B cell (primary cell): ENCODE data around the gene TMEM203. TPM values are rescaled to one million over a fixed set of nuclear protein-coding genes. Genes with fewer than 3 reads are reported as not detected.

Experiments used
- ATAC-seq: fragments of 200-7000 bp; cut with Tn5 transposase; one replicate; pipeline ENCODE4 v1.10.0; 2021; ENCODE audit warnings: low read depth, mild to moderate bottlenecking, moderate number of reproducible peaks, moderate library complexity
- CTCF ChIA-PET: fragments of 350-600 bp; sonication (Branson Sonifier 250); formaldehyde crosslinking; loops from one replicate; lab custom pipeline; 2021; ENCODE audit warnings: antibody characterized with exemption, inconsistent platforms; lab: Charles Lee
- POLR2A ChIA-PET: fragments of 350-600 bp; sonication (Branson Sonifier 250); formaldehyde crosslinking; loops from one replicate; lab custom pipeline; 2021; ENCODE audit warnings: antibody characterized with exemption; lab: Charles Lee
- DNase-seq: peaks from one replicate; pipeline ENCODE4 v3.0.0; 2013
- H2AFZ ChIP-seq: 2 replicates; pipeline ENCODE4 v1.6.1; 2012; ENCODE audit warnings: mild to moderate bottlenecking, low read depth, low read length; ENCODE audit not compliant: insufficient read depth, poor library complexity, severe bottlenecking
- H3K27ac ChIP-seq, 2 donors: 1 replicate in 1 of 2; 2 replicates in 1 of 2; pipeline ENCODE4 v1.5.1; 2012 to 2013; ENCODE audit warnings: low read length in 2 of 2, mild to moderate bottlenecking in 2 of 2, moderate library complexity in 1 of 2
- H3K27me3 ChIP-seq, 4 experiments: fragments of 200-600 bp in 1 of 4; sonication (generic) in 1 of 4; replicated peaks in 1 of 4; 1 replicate in 2 of 4; 2 replicates in 2 of 4; pipeline versions ENCODE4 v1.6.1 to v1.7.0; 2013 to 2016; ENCODE audit warnings: low read length in 3 of 4, mild to moderate bottlenecking in 2 of 4, mixed read lengths in 1 of 4, moderate library complexity in 1 of 4; ENCODE audit not compliant: insufficient read depth in 4 of 4, control insufficient read depth in 3 of 4; ENCODE audit errors: control extremely low read depth in 1 of 4
- H3K36me3 ChIP-seq, 2 experiments: replicated peaks in 1 of 2; 1 replicate in 1 of 2; 2 replicates in 1 of 2; pipeline versions ENCODE4 v1.6.1 to v1.7.1; 2013; ENCODE audit warnings: low read length in 1 of 2; ENCODE audit not compliant: insufficient read depth in 2 of 2, control insufficient read depth in 1 of 2; ENCODE audit errors: control extremely low read depth in 1 of 2, extremely low read depth in 1 of 2
- H3K4me1 ChIP-seq, 2 donors: fragments of 200-600 bp in 1 of 2; sonication (generic) in 1 of 2; 1 replicate in 1 of 2; 2 replicates in 1 of 2; pipeline versions ENCODE4 v1.5.1 to v1.6.1; 2013 to 2017; ENCODE audit warnings: low read length in 2 of 2; ENCODE audit not compliant: control insufficient read depth in 2 of 2, insufficient read depth in 2 of 2
- H3K4me2 ChIP-seq: replicated peaks from 2 replicates; pipeline ENCODE3; 2012; ENCODE audit warnings: mild to moderate bottlenecking, low read depth, low read length; ENCODE audit not compliant: poor library complexity, severe bottlenecking
- H3K4me3 ChIP-seq, 5 experiments: fragments of 200-600 bp in 1 of 5; sonication (generic) in 1 of 5; 1 replicate in 3 of 5; 2 replicates in 2 of 5; pipeline versions ENCODE4 v1.5.1 to v1.7.0; 2011 to 2016; ENCODE audit warnings: low read length in 4 of 5, mild to moderate bottlenecking in 4 of 5, low read depth in 2 of 5, control low read depth in 1 of 5, moderate library complexity in 1 of 5; ENCODE audit not compliant: insufficient read depth in 1 of 5; ENCODE audit errors: control extremely low read depth in 1 of 5, extremely low read depth in 1 of 5
- H3K79me2 ChIP-seq: fragments of 200-600 bp; sonication (generic); one replicate; pipeline ENCODE4 v1.6.0; 2016; ENCODE audit warnings: low read length; ENCODE audit not compliant: control insufficient read depth, insufficient read depth
- H3K9ac ChIP-seq: fragments of 200-600 bp; sonication (generic); 2 replicates; pipeline ENCODE4 v1.6.1; 2017; ENCODE audit warnings: mild to moderate bottlenecking, low read length, moderate library complexity
- H3K9me3 ChIP-seq, 3 donors: one replicate each; pipeline versions ENCODE4 v1.6.1 to v1.7.1; 2013; ENCODE audit warnings: low read length in 2 of 3; ENCODE audit not compliant: control insufficient read depth in 2 of 3, insufficient read depth in 1 of 3; ENCODE audit errors: control extremely low read depth in 1 of 3
- H4K20me1 ChIP-seq: 2 replicates; pipeline ENCODE4 v1.6.0; 2012; ENCODE audit warnings: mild to moderate bottlenecking, low read length; ENCODE audit not compliant: insufficient read depth, control insufficient read depth, poor library complexity, severe bottlenecking
- H3K27ac Mint-ChIP-seq: one replicate; pipeline ENCODE4 v1.8.0; 2021; ENCODE audit warnings: mixed read lengths
- H3K27me3 Mint-ChIP-seq: one replicate; pipeline ENCODE4 v1.8.0; 2021; ENCODE audit warnings: mixed read lengths
- H3K4me1 Mint-ChIP-seq: one replicate; pipeline ENCODE4 v1.8.0; 2021; ENCODE audit warnings: mixed read lengths
- H3K4me3 Mint-ChIP-seq: one replicate; pipeline ENCODE4 v1.8.0; 2021; ENCODE audit warnings: mixed read lengths
- H3K9me3 Mint-ChIP-seq: one replicate; pipeline ENCODE4 v1.8.0; 2022; ENCODE audit warnings: mixed read lengths; ENCODE audit not compliant: insufficient read depth
- EZH2 ChIP-seq: IDR thresholded peaks from 2 replicates; pipeline ENCODE4 v1.6.1; 2012; ENCODE audit warnings: borderline replicate concordance, low read depth, mild to moderate bottlenecking, moderate library complexity, low read length; ENCODE audit not compliant: insufficient read depth, poor library complexity, severe bottlenecking
- WGBS: methylation state at CpG from one replicate; pipeline ENCODE4 v1.1.5; 2013; ENCODE audit warnings: missing lambda C conversion rate; ENCODE audit not compliant: insufficient coverage; 5-methylcytosine and 5-hydroxymethylcytosine counted together
- intact Hi-C: fragments of 100-400 bp; cut with micrococcal nuclease; formaldehyde crosslinking; loops from one replicate; pipeline ENCODE4 v1.10.0; 2022
- polyA plus RNA-seq: library from polyadenylated mRNA; depleted of rRNA; stranded (reverse); fragments of >200 nt; gene quantifications from 2 replicates; pipeline ENCODE4 v1.2.3, GENCODE V29; 2012
- total RNA-seq, 2 donors: library from RNA; stranded (reverse); fragments of 120-200 nt in 1 of 2; gene quantifications; 1 replicate in 1 of 2; 2 replicates in 1 of 2; pipeline versions ENCODE4 v1.2.3 to v1.2.4, GENCODE V29; 2013 to 2022
- TF ChIP-seq, protein P1 (sequence below): fragments of 200-600 bp; IDR thresholded peaks from one replicate; pipeline ENCODE4 v1.8.0; 2022; ENCODE audit warnings: antibody characterized with exemption, mild to moderate bottlenecking

Gene TMEM203
- total and polyA plus RNA-seq, 2 donors (not counting 1 experiment from before 2014, with no cell fraction given), result 20.6 to 35.7 TPM

DNA sequence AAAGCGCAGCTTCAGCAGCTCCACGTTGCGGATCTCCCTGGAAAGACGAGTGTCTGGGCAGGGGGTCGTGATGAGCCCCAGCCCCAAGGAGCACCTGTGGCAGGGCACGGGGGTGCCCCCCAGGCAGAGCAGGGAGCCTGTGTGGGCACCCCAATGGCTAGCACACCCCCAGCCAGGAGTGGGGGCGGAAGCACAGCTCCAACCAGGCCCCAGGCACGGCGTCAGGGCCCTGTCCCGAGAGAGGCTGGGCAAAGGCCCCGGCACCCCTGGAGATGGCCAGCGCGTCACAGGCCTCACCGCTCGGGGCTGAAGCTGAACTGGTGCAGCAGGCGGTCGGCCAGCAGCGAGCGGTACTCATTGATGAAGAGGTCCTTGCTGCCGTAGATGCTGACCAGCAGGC, 25.0 kb downstream of the TMEM203 start:
- 94% methylated on average over 20 of the region's 20 CpGs for WGBS
- intact Hi-C loops, result no loop called here
- no peaks in the 10 kb centered on the region for H3K27me3 ChIP-seq
- H3K79me2 ChIP-seq, result peaks cover 13% of the 10 kb centered on the region
- no peak overlapping the region for H3K9ac ChIP-seq
- no peaks in the 10 kb centered on the region for H3K27me3 Mint-ChIP-seq
- POLR2A ChIA-PET, result no interaction called here
- H3K4me3 Mint-ChIP-seq, result no peak overlapping the region
- no peaks in the 10 kb centered on the region for H3K4me1 ChIP-seq
- no peak for ATAC-seq
- no peaks in the 10 kb centered on the region for H3K9me3 ChIP-seq
- no peak for TF ChIP-seq EZH2
- TF ChIP-seq, protein P1, sequence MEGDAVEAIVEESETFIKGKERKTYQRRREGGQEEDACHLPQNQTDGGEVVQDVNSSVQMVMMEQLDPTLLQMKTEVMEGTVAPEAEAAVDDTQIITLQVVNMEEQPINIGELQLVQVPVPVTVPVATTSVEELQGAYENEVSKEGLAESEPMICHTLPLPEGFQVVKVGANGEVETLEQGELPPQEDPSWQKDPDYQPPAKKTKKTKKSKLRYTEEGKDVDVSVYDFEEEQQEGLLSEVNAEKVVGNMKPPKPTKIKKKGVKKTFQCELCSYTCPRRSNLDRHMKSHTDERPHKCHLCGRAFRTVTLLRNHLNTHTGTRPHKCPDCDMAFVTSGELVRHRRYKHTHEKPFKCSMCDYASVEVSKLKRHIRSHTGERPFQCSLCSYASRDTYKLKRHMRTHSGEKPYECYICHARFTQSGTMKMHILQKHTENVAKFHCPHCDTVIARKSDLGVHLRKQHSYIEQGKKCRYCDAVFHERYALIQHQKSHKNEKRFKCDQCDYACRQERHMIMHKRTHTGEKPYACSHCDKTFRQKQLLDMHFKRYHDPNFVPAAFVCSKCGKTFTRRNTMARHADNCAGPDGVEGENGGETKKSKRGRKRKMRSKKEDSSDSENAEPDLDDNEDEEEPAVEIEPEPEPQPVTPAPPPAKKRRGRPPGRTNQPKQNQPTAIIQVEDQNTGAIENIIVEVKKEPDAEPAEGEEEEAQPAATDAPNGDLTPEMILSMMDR, result no peak
- no peak for DNase-seq
- no peaks in the 10 kb centered on the region for H3K9me3 Mint-ChIP-seq
- H4K20me1 ChIP-seq, result peaks cover 45% of the 10 kb centered on the region
- no peak overlapping the region for H2AFZ ChIP-seq
- no peak overlapping the region for H3K4me2 ChIP-seq
- H3K4me3 ChIP-seq, result no peak overlapping the region
- no peak overlapping the region for H3K27ac Mint-ChIP-seq
- CTCF ChIA-PET, result interaction anchor here (1.2 kb wide), 1 partner anchor 121 kb away, joined by 3 read pairs; the partner anchor contains the start of gene NRARP
- H3K36me3 ChIP-seq, result peaks cover 0 to 63% of the 10 kb centered on the region in 2 experiments
- no peak overlapping the region for H3K27ac ChIP-seq
- H3K4me1 Mint-ChIP-seq, result no peaks in the 10 kb centered on the region

DNA sequence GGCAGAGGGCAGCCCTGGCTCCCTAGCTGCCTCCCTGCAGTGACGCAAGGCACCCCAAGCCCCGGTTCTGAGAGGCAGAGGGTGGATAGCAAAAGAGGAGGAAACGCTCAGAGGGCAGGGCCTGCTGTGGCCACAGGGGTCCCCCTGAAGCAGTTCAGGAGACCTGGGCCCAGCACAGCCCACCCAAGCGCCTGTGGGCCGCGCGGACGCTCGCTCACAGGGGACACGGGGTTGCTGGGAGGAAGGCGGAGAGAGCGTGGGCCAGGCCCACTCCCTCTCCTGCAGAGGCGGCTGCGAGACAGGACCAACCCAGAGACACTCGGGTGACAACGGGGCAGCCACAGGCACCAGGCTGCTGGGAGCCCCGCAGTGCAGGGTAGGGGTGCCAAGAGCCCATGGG, 25.7 kb downstream of the TMEM203 start:
- Histone ChIP-seq H4K20me1 (peaks cover 38% of the 10 kb centered on the region), H3K4me1 (peaks cover 5 to 7% of the 10 kb centered on the region in 2 donors), H3K79me2 (peaks cover 6% of the 10 kb centered on the region), H3K4me3 (no peak overlapping the region), H3K4me2 (no peak overlapping the region), H3K9me3 (no peaks in the 10 kb centered on the region), H3K27me3 (no peaks in the 10 kb centered on the region), H3K36me3 (peaks cover 0 to 57% of the 10 kb centered on the region in 2 experiments), H3K9ac (no peak overlapping the region), H2AFZ (no peak overlapping the region), H3K27ac (no peak overlapping the region)
- Mint-ChIP-seq H3K27me3 (no peaks in the 10 kb centered on the region), H3K4me1 (no peaks in the 10 kb centered on the region), H3K4me3 (no peak overlapping the region), H3K9me3 (no peaks in the 10 kb centered on the region), H3K27ac (no peak overlapping the region)
- 97% methylated on average over 17 of the region's 17 CpGs for WGBS
- no peak for ATAC-seq
- CTCF ChIA-PET, result interaction anchor here (1.4 kb wide), 1 partner anchor 9 kb away, joined by 3 read pairs; the partner anchor contains the start of genes ANAPC2 and SSNA1
- no peak for TF ChIP-seq EZH2
- TF ChIP-seq, protein P1, result no peak
- POLR2A ChIA-PET, result no interaction called here
- no peak for DNase-seq
- intact Hi-C loops, result no loop called here
